ENCODE measurements around the gene VWC2L. TPM values are rescaled to one million over a fixed set of nuclear protein-coding genes. Genes with fewer than 3 reads are reported as not detected.

VWC2L gene
- polyA plus RNA-seq, 2 of the 4 experiments (the other 2 are of a cell fraction) = not detected

DNA sequence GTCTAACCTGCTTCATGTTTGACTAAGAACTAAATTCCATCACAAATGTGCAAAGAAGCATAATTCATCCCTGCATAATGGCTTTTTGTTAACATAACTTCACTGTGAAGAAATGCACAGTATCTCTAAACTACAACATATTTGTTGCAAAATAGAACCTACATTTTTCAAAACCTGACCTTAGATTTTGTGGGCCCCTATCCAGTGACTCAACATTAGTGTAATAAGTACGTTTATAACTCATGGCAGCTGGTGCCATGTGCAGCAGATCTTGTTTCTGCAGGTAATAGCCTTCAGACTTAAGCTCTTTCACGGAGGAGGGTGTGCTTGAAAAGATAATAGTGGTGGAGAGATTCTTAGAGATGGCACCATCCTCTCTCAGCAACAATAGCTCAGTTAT, 28.6 kb upstream of the VWC2L start:
- FAIRE-seq = no peak
- POLR2A ChIA-PET = no interaction called here
- TF ChIP-seq RARB (CRISPR knock-in tag; IDR thresholded peaks at IDR 0.05) (no peak), JUN (IDR thresholded peaks at IDR 0.05) (no peak), PBX3 (IDR thresholded peaks at IDR 0.05) (no peak), USF2 (IDR thresholded peaks at IDR 0.05) (no peak), FOXS1 (CRISPR knock-in tag; IDR thresholded peaks at IDR 0.05) (no peak), ZFP36 (IDR thresholded peaks at IDR 0.05; ENCODE audit: borderline replicate concordance, partially characterized antibody) (no peak), ATOH8 (CRISPR knock-in tag; IDR thresholded peaks at IDR 0.05; ENCODE audit: low read depth) (no peak), MAFK (IDR thresholded peaks at IDR 0.05; ENCODE audit: partially characterized antibody) (no peak), MYC (IDR thresholded peaks at IDR 0.05; ENCODE audit: borderline replicate concordance, low read length) (no peak), NPAS2 (CRISPR knock-in tag; IDR thresholded peaks at IDR 0.05; ENCODE audit: borderline replicate concordance) (no peak)
- TF ChIP-seq, protein P1, sequence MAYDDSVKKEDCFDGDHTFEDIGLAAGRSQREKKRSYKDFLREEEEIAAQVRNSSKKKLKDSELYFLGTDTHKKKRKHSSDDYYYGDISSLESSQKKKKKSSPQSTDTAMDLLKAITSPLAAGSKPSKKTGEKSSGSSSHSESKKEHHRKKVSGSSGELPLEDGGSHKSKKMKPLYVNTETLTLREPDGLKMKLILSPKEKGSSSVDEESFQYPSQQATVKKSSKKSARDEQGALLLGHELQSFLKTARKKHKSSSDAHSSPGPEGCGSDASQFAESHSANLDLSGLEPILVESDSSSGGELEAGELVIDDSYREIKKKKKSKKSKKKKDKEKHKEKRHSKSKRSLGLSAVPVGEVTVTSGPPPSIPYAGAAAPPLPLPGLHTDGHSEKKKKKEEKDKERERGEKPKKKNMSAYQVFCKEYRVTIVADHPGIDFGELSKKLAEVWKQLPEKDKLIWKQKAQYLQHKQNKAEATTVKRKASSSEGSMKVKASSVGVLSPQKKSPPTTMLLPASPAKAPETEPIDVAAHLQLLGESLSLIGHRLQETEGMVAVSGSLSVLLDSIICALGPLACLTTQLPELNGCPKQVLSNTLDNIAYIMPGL (CRISPR knock-in tag; IDR thresholded peaks at IDR 0.05; ENCODE audit: borderline replicate concordance) = no peak
- Histone ChIP-seq H3K4me3 (no peak overlapping the region), H3K4me2 (no peak overlapping the region), H3K27ac (no peak overlapping the region), H3K4me1 (no peaks in the 10 kb centered on the region), H3K9me3 (no peaks in the 10 kb centered on the region)
- ATAC-seq = no peak
- CTCF ChIA-PET = no interaction called here
- 5% methylated on average over 2 of the region's 2 CpGs for WGBS (ENCODE audit: missing lambda C conversion rate)
- DNase-seq (ENCODE audit: low read depth in 1 of 2, low spot score in 1 of 2) = no peak

DNA sequence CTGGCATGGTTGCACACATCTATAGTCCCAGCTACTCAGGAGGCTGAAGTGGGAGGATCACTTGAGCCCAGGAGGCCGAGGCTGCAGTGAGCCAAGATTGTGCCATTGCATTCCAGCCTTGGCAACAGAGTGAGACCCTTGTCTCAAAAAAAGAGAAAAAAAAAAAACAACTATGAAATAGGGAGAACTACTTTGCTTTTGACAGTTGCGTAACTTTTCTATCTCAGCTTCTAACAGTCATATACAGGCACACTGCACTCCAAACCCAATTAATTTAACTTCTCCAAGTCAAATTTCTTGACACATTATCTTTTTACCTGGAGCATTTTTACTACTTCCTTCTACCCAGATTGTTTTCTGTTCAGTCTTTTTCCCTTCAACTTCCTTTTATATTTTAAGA, 24.1 kb upstream of the VWC2L start:
- ChIA-PET POLR2A (no interaction called here), CTCF (interaction anchor here (0.6 kb wide), 1 partner anchor 226 kb away, joined by 3 read pairs; no protein-coding TSS in a partner anchor)

DNA sequence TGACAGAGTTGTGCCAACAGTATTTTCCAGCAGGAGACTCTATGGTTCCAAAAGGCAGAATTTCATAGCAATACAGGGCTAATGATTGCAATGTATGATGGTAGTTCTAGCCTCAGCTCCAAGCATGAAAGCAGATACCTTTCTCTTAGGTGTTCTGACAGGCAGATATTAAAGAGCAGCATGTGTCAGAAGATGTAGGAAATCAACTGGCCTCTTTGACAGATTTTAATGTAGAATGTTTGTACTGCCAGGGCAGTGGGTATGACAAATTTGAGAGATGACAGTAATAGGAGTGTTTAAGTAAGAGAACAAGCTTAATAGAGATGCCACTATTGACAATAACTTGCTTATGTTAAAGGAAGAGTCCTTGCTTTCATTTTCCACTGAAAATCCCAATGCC, 21.5 kb upstream of the VWC2L start:
- FAIRE-seq (no peak), DNase-seq (ENCODE audit: low read depth in 1 of 2, low spot score in 1 of 2) (no peak), ATAC-seq (no peak)
- CTCF ChIA-PET = no interaction called here
- H3K4me3 ChIP-seq = no peak overlapping the region
- no peak overlapping the region for H3K27ac ChIP-seq
- no peaks in the 10 kb centered on the region for H3K9me3 ChIP-seq
- no peaks in the 10 kb centered on the region for H3K4me1 ChIP-seq
- POLR2A ChIA-PET = no interaction called here
- TF ChIP-seq RFX5 (IDR thresholded peaks at IDR 0.05) (no peak), ZC3H11A (IDR thresholded peaks at IDR 0.05) (no peak), GATA3 (IDR thresholded peaks at IDR 0.05; ENCODE audit: borderline replicate concordance) (no peak), FOSL2 (IDR thresholded peaks at IDR 0.05) (no peak), FOSL2 (CRISPR knock-in tag; IDR thresholded peaks at IDR 0.05) (no peak), HEYL (CRISPR knock-in tag; IDR thresholded peaks at IDR 0.05) (no peak), ZNF302 (CRISPR knock-in tag; IDR thresholded peaks at IDR 0.05) (no peak), NFE2L2 (conservative IDR thresholded peaks at IDR 0.05; ENCODE audit: low read length) (no peak), CHD2 (IDR thresholded peaks at IDR 0.05; ENCODE audit: low read length, partially characterized antibody) (no peak), ZSCAN20 (CRISPR knock-in tag; IDR thresholded peaks at IDR 0.05) (no peak), HOXB5 (CRISPR knock-in tag; IDR thresholded peaks at IDR 0.05) (no peak)
- TF ChIP-seq, protein P2, sequence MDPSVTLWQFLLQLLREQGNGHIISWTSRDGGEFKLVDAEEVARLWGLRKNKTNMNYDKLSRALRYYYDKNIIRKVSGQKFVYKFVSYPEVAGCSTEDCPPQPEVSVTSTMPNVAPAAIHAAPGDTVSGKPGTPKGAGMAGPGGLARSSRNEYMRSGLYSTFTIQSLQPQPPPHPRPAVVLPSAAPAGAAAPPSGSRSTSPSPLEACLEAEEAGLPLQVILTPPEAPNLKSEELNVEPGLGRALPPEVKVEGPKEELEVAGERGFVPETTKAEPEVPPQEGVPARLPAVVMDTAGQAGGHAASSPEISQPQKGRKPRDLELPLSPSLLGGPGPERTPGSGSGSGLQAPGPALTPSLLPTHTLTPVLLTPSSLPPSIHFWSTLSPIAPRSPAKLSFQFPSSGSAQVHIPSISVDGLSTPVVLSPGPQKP (IDR thresholded peaks at IDR 0.05; ENCODE audit: low read depth, low read length) = no peak
- TF ChIP-seq, protein P1 (CRISPR knock-in tag; IDR thresholded peaks at IDR 0.05; ENCODE audit: borderline replicate concordance) = no peak
- H3K4me2 ChIP-seq = no peak overlapping the region

More for the DNA sequence above, 24.1 kb upstream of the VWC2L start:
- H3K4me2 ChIP-seq = no peak overlapping the region
- FAIRE-seq (no peak), DNase-seq (ENCODE audit: low read depth in 1 of 2, low spot score in 1 of 2) (no peak), ATAC-seq (no peak)
- WGBS (ENCODE audit: missing lambda C conversion rate) = 48% methylated on average over 2 of the region's 2 CpGs
- TF ChIP-seq NPAS2 (CRISPR knock-in tag; IDR thresholded peaks at IDR 0.05; ENCODE audit: borderline replicate concordance) = no peak
- TF ChIP-seq, protein P3, sequence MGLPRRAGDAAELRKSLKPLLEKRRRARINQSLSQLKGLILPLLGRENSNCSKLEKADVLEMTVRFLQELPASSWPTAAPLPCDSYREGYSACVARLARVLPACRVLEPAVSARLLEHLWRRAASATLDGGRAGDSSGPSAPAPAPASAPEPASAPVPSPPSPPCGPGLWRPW (IDR thresholded peaks at IDR 0.05) = no peak
- no peak for TF ChIP-seq CHD4 (IDR thresholded peaks at IDR 0.05; ENCODE audit: borderline replicate concordance)
- TF ChIP-seq EHF (CRISPR knock-in tag; IDR thresholded peaks at IDR 0.05) = no peak
- no peak for TF ChIP-seq BHLHE40 (IDR thresholded peaks at IDR 0.05; ENCODE audit: low read depth, low read length)
- no peak for TF ChIP-seq ZC3H11A (IDR thresholded peaks at IDR 0.05)
- TF ChIP-seq RARB (CRISPR knock-in tag; IDR thresholded peaks at IDR 0.05) = no peak
- H3K4me3 ChIP-seq = no peak overlapping the region
- no peaks in the 10 kb centered on the region for H3K9me3 ChIP-seq
- H3K27ac ChIP-seq = no peak overlapping the region
- H3K4me1 ChIP-seq = no peaks in the 10 kb centered on the region
